ENCODE data around the gene SLC39A10. TPM values are rescaled to one million over a fixed set of nuclear protein-coding genes. Genes with fewer than 3 reads are reported as not detected.

Gene SLC39A10
- total and polyA plus RNA-seq, 2 donors (not counting 3 experiments of a cell fraction or from before 2014, with no cell fraction given): 11.4 to 39.9 TPM

- dilution Hi-C loops (cut with MboI; ENCODE audit: extremely low pct_ligation_motif_present, low sequenced_read_pairs): no loop called here
- H3K4me1 ChIP-seq (ENCODE audit: control insufficient read depth, extremely low read depth, insufficient read depth, low read length): no peaks in the 10 kb centered on the region
- no TSS peak for BruUV-seq (replicated peaks)
These were observed 59.4 kb downstream of the SLC39A10 start for GRCh38 chr2:195716466-195716865.

More at GRCh38 chr2:195716466-195716865, 59.4 kb downstream of the SLC39A10 start:
- FAIRE-seq: no peak
- Histone ChIP-seq H4K20me1 (replicated peaks; ENCODE audit: control insufficient read depth, extremely low read depth, insufficient read depth, low read length) (no peaks in the 10 kb centered on the region), H2AFZ (ENCODE audit: low read depth, low read length) (no peak overlapping the region), H3K27me3 (ENCODE audit: control insufficient read depth in 2 of 2, insufficient read depth in 2 of 2, low read length in 2 of 2) (no peaks in the 10 kb centered on the region), H3K4me2 (ENCODE audit: insufficient read depth, low read length) (no peak overlapping the region), H3K4me3 (replicated peaks in 1 of 3; ENCODE audit: insufficient read depth in 1 of 3, low read depth in 1 of 3, low read length in 3 of 3) (no peak overlapping the region), H3K36me3 (ENCODE audit: control insufficient read depth in 2 of 2, extremely low read depth in 1 of 2, insufficient read depth in 2 of 2, low read length in 2 of 2) (no peaks in the 10 kb centered on the region), H3K79me2 (ENCODE audit: control insufficient read depth, insufficient read depth, low read length) (no peaks in the 10 kb centered on the region), H3K9me1 (replicated peaks; ENCODE audit: control insufficient read depth, extremely low read depth, insufficient read depth, low read length) (peaks cover 6% of the 10 kb centered on the region), H3K9me3 (replicated peaks; ENCODE audit: control insufficient read depth, insufficient read depth, low read length) (no peaks in the 10 kb centered on the region), H3K27ac (ENCODE audit: insufficient read depth, low read depth, low read length) (no peak overlapping the region), H3K9ac (replicated peaks; ENCODE audit: extremely low read depth, insufficient read depth, low read length) (no peak overlapping the region)
- ChIA-PET CTCF (no interaction called here), POLR2A (no interaction called here)
- TF ChIP-seq MAX (IDR thresholded peaks at IDR 0.05; ENCODE audit: insufficient read depth, insufficient read length) (no peak), MYC (IDR thresholded peaks at IDR 0.05; ENCODE audit: low read depth, low read length) (no peak), POLR2A (IDR thresholded peaks at IDR 0.05; ENCODE audit: low read depth, low read length) (no peak), FOS (IDR thresholded peaks at IDR 0.05; ENCODE audit: borderline replicate concordance, insufficient read depth, low read length) (no peak), POLR2AphosphoS5 (IDR thresholded peaks at IDR 0.05; ENCODE audit: insufficient read depth, low read depth, low read length) (no peak), GATA2 (IDR thresholded peaks at IDR 0.05; ENCODE audit: insufficient read depth, insufficient read length, low read depth, low read length) (no peak), JUN (IDR thresholded peaks at IDR 0.05; ENCODE audit: borderline replicate concordance, insufficient read depth, insufficient read length, low read depth) (no peak), EZH2 (IDR thresholded peaks at IDR 0.05; ENCODE audit: borderline replicate concordance, low read depth, low read length, severe bottlenecking) (no peak), CTCF (IDR thresholded peaks at IDR 0.05; ENCODE audit: extremely low read depth in 1 of 2, insufficient read depth in 1 of 2, low read depth in 1 of 2, low read length in 2 of 2) (no peak)
- no peak for DNase-seq (ENCODE audit: low read depth, low spot score)
- intact Hi-C loops (cut with micrococcal nuclease): no loop called here
